NOMO-1 treated with dmso at 0.1 percent for 144 hours (cell line): ENCODE data around the gene ADAM19.

Experiments used
- DNase-seq: peaks from one replicate; lab custom pipeline; 2025; ENCODE audit not compliant: unreplicated experiment; lab: John Stamatoyannopoulos, UW

The ADAM19 gene

DNA sequence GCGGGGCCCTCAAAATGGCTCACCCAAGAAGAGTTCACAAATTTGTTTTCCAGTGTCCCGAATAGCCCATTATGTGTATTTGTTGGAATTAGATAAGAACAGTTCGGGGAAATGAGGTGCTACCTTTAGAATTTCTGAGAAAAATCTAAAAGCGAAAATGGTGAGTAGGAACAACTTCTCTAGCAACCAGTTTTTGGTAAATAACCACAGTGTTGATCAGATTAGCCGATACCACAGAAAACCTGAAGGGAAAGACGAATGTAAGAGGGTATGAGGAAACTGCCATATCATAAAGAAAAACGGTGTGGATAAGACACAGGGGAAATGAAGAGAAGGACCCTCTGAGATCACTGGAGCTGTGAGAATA is 31.0 kb downstream of the ADAM19 start:
- DNase-seq: no peak

GRCh38 chr5:157543825-157544622 is 31.6 kb downstream of the ADAM19 start:
- DNase-seq: no peak

DNA sequence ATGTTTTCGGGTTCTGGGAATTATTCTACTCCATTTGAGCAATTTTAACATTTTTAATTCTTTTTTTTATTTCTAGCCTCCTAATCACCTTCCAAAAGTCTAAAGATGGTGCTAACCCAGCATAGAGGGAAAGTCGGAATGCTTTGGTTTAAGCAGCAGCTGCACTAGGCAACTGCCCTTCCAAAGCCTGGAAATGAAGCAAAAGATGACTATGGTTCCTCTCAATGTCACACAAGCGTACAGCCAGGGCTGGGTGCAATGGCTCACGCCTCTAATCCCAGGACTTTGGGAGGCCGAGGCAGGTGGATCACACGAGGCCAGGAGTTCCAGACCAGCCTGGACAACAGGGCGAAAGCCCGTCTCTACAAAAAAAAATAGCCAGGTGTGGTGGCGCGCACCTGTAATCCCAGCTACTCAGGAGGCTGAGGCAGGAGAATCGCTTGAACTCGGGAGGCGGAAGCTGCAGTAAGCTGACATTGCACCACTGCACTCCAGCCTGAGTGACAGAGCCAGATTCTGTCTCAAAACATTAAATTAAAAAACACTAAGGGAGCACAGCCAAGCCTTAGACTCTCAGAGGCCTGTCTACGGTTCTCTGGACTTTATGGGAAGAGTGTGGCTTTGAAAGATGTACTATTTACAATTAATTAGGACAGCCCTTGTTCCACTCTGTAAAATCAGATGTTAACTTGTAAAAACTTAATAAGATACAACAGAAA is 33.1 kb downstream of the ADAM19 start:
- DNase-seq: no peak

GRCh38 chr5:157541447-157542118 is 34.0 kb downstream of the ADAM19 start:
- no peak for DNase-seq

DNA sequence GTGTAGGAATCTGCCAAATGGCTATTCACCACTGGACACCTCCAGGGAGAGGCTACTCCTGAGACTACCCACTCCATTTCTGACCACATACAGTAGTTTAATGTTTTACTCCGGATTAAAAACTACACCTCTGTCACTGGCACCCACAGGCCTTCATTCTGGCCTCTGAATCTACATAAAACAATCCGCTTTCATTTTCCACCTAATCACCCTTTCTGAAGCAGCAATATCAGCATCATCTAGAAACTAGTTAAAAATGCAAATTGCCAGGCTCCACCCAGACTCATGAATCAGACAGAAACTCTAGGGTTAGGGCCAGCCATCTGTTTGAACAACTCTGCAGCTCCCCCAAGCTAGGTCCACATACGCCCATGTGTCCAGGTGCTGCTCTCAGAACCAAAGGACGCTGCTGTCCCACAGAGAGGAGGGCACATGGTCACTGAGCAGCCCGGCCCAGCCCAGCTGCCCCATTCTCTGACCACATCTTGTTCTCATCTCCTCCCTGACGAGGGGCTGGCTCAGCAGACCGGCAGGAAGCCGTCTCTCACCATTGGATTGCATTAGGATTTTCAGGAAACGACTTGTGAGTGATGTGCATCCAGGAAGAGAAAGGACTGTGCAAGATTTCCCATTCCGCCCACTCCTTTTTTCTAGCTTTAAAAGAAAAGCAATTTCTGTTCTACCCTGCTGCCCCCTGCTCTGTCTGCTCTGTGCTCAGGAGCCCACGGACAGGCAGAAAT is 34.7 kb downstream of the ADAM19 start:
- no peak for DNase-seq

GRCh38 chr5:157540124-157540523 is 35.5 kb downstream of the ADAM19 start:
- no peak for DNase-seq

- no peak for DNase-seq
Measured at GRCh38 chr5:157539503-157540022, 36.0 kb downstream of the ADAM19 start.

DNA sequence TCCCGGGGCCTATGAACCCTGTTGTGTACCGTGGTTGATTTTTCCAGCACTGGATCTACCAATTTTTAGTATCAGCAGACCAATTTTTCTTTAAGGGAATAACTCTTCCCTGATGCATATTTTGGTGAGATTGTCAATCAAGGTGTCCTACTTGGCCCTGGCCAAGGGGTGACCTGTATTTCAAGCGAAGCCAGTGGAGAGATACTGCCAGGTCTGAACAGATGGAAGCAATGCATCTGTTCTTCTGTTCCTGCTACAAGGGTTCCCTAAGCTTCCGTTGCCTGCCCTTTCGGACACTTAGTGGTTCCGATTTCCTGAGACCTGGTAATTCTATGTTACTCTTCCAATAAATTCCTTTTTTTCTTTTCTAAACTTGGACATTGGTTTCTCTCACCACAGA is 37.3 kb downstream of the ADAM19 start:
- no peak for DNase-seq

- no peak for DNase-seq
Measured at GRCh38 chr5:157535042-157535865, 40.3 kb downstream of the ADAM19 start.

DNA sequence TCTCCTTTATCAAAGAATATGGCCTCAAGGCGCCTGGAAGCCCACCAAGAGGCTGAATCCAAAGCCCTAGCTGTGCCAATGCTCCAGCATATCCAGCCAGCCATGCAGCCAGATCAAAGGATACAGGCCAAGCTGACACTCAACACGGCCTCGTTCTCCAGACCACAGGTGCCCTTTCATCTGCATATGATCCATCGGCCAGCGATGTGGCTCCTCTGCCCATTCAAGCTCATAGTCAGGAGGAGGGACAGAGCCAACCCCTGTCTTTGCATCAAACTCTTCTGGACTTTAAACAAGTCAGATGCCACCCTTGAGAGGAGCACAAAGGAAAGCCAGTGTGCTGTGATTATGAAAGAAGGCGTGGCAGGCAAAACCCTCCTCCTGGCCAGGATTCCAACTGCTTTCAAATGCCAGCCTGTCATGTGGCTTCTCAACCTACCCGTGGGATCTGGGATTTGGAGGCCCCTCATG is 42.5 kb downstream of the ADAM19 start:
- DNase-seq: no peak

DNA sequence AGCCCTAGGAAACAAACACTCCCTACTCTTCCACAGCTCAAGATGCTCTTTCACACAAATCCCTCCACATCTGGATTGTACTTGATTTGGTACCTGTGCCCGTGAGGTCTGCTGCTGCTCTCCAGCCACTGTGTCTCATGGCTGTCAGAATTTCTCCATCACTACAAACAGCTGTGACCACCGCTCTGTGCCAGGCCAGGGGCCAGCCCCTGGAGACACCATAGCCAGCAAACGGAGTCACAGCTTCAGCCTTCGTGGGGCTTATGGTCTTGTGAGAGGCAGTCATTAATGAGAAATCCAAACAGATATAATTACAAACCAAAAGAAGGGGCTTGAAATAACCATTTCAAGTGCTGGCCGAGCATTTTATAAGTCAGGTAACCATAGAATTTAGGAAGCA is 43.6 kb downstream of the ADAM19 start:
- no peak for DNase-seq

GRCh38 chr5:157530226-157530972 is 45.2 kb downstream of the ADAM19 start:
- peak; percentile 28 for DNase-seq

DNA sequence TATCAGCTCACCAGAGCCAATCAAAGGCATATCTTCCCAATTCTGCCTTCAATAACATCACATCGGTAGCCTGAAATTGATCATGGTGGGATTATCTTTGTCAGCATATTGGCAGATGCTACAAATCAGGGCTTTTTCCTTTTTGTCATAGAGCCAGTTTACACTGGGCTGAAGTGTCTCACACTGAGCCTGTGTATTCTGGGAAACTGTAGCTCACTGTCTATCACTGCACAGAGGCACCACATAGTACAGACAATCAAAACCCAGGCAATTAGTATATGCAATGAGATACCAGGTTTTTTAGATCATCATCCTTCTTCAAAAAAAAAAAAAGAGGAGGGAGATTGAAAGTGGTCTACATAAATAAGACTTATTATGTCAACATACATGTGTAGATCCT is 46.6 kb downstream of the ADAM19 start:
- no peak for DNase-seq

DNA sequence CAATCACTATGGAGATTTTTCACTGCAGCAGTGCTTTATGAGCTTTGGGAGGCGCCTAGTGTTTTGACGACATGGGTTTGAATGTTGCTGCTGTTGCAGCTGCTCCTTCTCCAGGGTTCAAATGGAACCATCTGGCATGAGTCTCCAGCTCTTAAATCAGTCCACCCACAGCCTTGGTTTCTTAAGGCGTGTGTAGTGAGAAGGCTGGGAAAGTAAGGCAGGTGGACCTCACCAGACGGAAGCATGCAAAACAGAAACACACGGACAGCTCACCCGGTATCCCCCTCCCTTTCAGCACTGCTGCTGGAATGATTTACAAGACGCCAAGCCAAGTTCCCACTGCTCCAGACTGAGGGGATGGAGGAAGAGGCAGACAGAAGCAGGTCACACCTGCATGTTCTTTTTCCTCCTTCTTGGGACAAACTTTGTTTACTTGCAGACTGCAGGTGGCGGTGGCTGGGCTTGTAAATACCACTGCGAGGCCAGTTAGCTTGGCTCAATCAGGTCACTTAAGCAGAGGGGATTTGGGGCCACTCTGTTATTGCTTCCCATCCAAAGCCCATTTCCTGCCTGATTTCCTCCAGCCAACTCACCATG is 47.4 kb downstream of the ADAM19 start:
- no peak for DNase-seq

DNA sequence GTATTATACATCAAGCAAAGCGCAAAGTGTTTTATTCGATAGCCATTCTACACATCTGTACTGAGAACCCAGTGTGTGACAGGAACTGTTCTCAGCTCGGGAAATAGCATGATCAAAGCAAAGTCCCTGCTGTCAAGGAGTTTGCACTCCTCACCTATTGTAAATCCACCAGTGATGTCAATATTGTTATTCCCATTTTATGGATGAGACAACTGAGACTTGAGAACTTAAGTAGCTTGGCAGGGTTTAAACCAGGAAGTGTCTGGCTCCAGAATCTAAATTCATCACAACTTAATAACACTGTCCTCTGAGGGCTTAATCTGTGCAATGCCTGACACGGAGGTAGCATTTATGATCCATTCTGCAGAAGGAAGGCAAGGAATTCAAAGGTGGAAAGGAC is 50.7 kb downstream of the ADAM19 start:
- no peak for DNase-seq

DNA sequence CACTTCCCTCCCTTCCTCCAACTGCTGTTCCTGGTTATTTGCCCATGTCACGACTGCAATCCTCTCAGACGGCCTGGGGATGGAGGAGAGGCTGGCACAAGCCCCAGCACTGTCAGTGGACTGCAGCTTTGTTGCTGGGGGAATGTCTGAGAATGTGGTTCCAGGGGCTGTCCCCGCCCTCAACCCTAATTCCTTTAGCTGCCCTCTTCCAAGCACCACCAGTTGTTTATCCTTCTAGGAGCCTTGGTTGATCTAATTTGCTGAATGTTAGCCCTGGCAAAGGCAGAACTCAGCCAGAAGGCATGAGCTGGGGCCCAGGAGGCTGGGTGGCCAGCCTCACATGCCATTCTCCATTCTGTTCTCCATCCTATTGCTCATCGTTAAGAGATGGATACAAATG is 51.6 kb downstream of the ADAM19 start:
- no peak for DNase-seq

GRCh38 chr5:157521704-157522029 is 53.9 kb downstream of the ADAM19 start:
- DNase-seq: no peak

DNA sequence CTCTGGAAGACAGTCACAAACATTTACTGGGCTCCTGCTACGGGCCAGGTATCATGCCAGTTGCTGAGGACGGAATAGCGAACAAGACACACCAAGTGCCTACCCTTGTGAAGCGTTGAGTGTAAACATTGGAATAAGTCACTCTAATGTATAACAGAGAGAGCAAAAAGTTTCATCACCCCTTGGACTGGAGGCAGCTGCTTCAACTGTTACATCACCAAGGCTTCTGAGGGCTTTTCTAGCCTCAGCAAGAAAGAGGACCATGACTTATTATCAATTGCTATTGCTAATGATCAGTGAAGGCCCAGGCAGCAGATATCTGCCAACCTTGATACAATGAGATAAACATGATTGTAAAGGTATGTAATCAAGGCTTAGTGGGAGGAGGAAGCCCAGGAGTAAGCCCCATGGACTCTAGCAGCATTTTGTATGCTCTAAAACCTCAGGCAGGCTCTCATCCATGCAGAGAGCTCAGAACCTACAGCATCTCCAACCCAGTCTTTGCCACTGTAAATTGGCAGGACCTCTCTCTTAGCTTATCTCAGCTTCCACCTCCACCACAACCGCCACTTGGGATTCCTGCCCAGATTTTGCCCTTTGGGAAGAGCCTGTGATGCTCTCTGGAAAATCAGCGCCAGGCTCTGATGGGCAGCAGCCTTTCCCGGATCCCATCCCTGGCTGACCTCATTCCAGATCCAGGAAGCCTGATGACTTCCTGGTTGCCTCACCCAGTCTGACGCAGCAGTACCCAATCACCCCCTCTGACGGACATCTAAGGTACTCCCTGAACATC is 54.5 kb downstream of the ADAM19 start:
- no peak for DNase-seq
